Suppressor macrophage (primary cell): ENCODE measurements around the gene KCNQ1OT1.

Experiments used
- DNase-seq, 4 experiments: peaks; one replicate each; pipeline ENCODE4 v3.0.0-alpha.2; 2020 to 2022

The KCNQ1OT1 gene

DNA sequence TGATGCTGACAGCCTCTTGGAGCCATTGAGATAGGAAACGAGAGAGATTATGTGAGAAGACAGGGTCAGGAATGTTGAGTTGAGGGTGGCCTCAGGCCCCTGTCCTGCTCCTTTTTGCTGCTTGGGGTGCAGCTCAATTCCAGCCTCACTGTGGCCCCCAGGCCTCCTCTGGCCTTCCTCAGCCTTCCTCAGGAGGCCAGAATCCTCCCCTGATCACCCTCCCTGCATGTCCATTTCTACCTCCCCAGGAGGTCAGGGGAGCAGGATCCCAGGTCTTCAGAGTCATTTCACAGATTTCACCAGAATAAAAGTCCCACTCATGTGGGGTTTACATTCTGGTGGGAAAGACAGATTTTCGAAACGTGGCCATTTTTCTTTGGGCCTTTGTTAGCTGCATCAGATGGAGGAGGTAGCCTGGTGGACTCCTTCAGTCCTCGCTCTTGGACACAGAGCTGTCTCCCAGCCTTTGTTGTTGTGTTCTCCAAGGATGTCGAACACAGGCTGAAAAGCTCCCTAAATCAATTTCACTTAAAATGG, 2.2 kb upstream of the KCNQ1OT1 start:
- DNase-seq: no peak

DNA sequence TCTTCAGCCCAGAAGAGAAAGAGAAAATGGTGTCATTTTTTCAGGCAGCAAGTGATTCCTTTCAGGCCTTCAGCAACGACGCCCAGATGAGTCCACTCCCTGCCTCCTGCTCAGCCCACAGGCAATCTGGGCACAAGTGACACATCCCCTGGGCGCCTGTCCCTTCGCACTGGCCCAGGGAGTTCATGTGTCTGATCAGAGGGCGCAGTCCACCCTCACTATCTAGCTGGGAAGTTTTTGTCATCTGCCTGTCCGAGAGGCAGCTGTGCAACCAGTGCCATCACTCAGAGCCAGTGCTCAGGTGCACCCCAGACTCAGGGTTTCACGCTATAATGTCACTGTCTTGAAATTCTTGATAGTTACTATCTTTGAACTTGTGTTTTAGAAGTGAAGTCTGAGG, 1.4 kb upstream of the KCNQ1OT1 start:
- DNase-seq: no peak

DNA sequence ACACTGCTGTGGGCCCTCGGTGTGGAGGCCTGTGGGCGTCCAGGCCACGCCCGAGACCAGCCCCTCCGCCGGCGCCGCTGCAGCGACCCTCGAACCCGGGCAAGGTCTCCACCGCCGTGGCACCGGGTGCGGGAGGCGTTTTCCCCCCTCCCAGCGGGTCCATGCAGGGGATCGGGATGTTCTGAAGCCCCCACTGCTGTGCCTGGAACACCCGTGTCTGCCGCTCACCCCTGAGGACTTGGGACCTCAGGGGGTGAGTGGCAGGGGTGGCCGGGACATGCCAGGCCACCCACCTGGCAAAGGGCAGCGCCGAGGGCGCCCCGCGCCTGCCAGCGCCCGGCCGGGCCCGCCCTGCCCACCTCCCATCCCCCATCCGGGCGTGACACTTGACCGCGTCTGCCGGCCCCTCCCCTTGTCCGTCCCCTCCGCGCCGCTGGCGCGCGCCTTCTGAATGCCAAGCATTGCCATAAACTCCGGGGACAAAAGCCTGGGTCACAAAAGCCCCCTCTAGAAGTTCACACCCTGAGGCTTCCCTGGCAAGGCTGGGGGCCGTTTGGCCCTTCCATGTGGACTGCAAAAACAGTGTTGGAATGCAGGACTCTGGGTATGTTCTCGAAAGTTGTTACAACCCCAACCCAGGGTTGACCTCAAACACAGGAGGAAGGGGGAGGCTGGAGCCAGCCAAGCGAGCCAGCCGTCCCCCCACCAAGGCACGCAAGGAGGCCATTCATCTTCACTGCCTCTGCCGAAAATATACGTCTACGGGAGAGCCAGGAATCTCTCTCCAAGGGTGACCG, 819 bp upstream of the KCNQ1OT1 start:
- peak; percentile 55 to 85 (median 70) for DNase-seq

DNA sequence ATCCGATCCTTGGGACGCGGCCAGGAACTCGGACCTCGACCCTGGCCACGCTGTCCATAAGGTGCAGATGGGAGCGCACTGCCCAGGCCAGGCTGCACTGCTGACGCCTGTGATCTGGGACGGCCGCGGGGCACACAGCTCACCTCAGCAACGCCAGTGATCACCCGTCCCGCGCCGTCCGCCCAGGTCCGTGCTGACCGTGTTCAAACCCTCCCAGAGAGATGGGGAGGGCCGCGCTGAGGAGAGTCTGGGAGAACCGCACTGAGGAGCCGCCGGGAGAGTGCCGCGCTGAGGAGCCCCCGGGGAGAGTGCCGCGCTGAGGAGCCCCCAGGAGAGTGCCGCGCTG, 636 bp downstream of the KCNQ1OT1 start:
- peak in 3 of 4 experiments; percentile 19 to 43 (median 24) for DNase-seq

DNA sequence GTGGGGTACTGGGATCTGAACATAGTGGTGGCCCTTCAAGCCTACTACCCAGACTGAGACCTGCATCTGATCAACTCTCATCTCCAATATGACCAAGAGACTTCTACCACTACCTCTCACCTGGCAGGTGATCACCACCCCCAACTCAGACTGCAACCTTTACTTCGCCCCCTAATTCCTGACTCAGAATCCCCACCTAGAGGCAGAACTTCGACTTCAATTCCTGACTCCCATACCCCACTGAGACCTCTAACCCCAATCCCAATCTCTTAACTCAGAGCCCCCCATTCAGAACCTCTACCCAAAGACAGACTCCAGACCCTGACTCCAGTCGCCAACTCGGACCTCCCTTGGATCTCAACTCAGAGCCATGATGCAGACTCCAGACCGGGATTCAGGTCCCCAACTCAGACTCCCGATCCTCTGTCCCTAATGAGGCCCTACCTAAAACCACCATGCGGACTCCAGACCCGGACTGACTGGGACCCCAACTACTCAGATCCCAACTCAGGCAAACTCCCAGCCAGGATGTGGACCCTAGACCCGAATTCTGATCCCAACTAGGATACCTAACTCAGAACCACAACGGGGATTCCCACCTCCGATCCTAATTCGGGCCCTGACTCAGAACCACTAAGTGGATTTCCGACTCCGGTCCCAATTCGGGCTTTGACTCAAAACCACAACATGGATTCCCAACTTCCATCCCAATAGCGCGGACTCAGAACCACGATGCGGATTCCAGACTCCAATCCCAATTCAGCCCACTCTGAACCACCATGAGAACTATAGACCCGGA, 1.2 kb downstream of the KCNQ1OT1 start:
- no peak for DNase-seq

DNA sequence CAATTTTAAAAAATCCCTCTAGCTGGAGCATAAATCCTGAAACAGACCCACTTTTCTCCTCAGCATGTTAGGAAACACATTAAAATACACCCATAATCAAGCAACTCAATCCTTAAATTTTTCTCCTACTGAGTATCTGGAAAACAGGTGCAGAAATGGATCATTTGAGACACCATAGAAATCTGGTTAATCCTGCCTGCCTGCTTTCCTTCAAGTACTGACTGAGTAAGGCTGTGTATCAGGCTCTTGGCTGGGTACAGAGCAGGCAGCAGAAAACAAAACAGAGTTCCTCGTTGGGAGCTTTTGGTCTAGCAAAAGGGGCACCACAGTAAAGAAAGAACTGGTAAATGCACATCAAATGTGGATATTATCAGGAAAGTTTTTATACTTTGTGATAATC, 1.9 kb downstream of the KCNQ1OT1 start:
- peak in 1 of 4 experiments; percentile 9 for DNase-seq

DNA sequence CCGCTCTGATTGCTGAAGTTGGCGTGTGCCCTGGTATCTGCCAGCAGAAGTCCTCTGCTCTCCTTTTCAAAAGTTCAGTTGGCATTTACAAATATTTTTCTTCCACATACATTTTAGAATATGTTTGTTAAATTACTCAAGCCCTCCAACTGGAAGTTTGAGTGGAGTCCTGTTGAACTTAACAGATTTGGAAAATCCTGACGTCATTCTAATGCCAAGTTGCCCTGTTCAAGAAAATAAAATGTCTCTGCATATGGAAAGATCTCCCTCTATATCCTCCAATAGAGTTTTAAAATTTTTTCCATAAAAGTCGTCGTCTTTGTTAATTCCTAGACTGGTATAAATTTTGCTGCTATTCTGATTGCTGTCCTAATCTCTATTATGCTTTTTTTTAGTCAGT, 3.3 kb downstream of the KCNQ1OT1 start:
- DNase-seq: no peak

DNA sequence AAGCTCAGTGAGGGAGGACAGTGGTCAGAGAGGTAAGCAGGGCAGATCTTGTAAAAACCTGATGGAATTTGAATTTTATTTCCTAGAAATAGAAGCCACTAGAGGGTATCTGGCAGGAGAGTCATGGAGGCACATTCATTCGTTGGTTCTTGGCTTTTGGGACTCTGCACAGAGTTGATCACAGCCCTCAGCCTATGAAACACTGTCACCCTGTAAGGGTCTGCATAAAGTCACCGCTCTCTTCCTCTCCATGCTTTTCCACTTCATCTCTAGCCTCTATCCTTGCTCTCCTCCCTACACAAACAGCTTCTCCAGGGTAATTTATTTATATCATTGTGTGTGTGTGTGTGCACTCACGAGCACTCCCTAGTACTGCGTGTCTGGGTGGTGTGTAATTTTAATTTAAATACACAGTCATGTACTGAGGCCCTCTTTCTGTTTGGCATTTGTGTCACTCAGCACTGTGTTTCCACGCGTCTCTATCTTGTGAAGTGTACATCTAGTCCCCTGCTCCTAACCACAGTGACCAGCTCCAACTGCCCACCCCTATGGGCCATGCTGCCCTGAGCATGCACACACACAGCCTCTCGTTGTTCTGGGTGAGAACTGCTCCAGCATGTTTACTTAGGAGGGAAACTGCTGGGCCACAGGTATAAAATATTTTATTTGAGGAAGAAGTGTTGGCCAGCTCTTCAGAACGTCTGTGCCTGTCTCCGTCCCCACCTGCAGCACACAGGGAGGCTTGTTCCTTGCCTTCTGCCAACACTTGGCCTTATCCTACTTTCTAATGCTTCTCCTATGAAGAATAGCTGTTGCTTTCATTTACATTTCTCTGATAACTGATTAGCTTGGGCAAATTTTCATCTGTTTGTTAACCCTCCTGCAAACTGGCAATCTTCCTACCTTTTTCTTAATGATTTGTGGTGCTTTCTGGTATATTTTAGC, 4.5 kb downstream of the KCNQ1OT1 start:
- DNase-seq: no peak

DNA sequence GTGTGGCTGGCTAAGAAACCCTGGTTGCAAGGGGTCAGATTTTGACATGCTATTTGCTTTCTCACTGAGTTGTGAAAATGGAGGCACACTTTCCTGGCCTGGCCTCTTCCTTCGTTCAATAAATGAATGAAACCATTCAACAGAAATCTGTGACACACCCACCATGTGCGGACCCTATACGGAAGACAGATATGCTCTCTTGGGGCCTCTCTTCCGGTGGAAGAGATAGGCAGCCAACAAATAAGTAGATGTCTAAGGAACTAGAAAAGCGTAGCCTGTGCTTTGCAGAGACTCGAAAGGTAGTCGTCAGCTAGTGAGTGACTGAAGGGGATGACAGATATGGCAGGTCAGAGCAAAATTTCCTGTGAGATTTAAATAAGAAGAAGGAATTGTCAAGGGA, 5.3 kb downstream of the KCNQ1OT1 start:
- no peak for DNase-seq

DNA sequence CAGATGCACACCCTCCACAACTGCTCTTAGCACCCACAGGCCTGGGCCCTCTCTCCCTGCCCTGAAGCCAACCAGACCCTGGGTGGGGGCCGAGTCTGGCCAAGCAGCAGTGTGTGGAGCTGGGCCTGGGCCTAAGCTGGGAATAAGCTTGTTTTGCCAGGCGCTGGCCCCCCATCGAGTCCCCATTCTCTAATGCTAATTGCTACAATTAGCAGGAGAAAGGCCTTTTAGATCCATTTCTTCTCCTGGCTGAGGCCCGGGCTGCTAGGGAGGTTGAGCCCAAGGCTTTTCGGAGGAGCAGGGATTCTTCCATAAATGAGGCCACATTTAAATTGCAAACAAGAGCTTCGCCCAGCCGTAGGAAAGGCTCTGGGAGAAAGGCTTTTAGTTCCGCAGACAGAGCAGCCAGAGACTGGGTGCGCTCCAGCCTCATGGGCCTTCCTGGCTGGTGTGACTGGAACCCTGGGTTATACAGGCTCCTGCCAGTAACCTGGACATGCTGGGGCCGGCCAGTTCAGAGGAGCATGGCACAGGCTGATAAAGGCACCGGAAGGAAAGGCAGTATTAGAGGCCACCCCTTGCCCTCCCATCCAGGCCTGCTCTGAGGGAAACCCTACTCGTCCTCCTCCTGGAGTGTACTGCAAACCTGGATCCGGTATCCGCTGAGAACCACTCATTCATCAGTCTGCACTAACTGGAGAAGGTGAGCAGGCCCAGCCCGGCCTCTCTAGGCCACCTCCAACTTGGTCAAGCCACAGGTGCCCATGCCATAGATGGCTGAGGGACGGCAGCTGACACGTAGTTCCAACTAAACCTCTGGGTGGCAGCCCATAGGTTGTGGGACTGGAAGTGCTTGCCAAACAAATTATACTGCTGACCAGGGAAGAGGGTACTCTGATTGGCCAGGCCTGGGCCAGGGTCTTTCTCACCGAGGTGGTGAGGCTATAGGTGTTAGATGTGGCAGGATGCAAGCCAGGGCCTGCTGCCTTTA, 6.2 kb downstream of the KCNQ1OT1 start:
- DNase-seq: no peak

DNA sequence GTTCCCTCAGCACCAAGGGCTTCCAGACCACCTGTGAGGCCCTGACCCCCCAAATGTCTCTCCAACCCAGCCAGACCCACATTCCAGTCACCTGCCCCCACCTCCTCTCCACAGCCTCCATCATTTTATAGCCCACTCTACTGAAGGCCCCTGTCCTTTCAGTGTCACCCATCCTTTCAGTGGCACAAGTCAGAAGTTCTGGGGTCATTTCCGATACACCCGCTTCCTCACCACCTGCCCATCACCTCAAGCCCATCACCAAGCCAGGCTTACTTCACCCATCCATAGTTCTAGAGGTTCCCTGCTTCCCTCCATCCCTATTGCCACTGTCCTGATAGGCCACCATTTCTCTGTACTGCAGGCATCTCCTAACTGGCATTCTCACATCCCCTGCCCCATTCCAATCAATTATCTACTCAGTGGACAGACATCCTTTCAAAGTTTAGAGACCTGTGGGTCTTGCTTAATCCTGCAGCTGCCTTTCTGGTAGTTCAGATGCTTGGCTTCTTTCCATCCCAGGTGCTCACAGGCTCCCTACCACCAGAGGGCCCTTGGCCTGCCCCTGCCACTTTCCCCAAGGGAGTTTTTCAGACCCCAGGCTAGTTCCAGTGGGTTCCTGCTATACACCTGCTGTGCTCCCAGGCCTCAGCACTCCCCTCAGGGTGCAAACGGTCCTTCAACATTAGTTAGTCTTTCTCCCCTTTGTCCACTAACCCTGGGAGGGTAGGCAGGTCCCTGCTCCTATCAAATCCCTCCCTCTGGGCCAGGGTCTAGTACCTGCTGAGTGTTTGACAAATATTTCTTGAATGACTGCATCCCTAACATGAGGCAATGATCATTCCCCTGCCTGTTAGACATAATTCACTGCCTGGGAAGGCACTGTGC, 7.6 kb downstream of the KCNQ1OT1 start:
- no peak for DNase-seq

DNA sequence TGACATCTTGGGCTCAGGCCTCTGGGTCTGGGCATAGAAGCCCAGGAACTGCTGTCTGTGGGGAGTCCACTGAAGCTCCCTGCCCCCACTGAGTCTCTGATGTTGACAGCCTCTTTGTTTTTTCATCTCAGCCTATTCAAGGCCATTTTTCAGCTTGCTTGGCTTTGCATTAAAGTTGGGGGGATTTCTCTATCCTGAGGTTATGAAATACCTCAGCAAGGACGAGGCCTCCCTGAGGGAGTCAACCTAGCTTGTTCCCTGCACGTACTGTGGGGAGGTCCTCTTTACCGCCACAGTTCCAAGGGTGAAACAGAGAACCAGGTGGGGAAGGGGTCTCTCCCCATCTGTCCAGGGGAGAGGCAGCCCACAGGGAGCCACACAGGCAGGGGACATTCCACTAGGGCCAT, 8.4 kb downstream of the KCNQ1OT1 start:
- DNase-seq: no peak

DNA sequence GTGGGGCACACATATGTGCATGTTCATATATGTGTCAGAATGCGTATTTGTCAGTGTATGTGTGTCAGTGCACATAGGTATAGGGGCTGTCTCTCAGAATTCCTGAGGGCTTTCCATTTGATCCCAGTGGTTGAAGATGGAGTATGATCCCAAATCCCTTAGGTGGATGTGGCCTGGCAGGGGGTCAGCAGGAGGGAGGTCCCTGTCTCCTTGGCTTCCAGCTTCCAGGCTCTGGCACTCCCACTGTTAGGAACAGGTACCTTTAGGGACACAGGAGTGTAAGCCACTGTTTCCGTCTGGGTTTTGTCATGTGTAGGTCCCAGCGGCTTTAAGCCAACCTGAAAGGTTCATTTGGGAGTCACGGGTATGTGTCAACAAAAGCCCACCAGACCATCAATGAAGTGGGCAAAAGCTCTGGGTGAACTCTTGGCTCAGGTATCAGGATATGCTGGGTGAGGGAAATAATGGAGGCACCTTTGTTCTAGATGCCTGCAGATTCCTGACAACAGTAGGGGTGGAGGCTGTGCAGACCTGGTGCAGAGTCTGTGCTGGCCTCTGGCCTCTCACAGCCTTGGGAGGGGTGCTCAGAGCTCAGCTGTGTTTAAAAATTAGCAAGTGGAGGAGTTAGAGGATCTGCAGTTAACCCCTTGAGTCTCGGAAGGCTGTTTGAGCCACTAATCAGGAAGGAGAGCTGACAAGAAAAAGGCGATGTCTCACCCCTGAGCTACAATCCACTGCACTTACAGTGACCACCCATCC, 9.0 kb downstream of the KCNQ1OT1 start:
- DNase-seq: no peak

DNA sequence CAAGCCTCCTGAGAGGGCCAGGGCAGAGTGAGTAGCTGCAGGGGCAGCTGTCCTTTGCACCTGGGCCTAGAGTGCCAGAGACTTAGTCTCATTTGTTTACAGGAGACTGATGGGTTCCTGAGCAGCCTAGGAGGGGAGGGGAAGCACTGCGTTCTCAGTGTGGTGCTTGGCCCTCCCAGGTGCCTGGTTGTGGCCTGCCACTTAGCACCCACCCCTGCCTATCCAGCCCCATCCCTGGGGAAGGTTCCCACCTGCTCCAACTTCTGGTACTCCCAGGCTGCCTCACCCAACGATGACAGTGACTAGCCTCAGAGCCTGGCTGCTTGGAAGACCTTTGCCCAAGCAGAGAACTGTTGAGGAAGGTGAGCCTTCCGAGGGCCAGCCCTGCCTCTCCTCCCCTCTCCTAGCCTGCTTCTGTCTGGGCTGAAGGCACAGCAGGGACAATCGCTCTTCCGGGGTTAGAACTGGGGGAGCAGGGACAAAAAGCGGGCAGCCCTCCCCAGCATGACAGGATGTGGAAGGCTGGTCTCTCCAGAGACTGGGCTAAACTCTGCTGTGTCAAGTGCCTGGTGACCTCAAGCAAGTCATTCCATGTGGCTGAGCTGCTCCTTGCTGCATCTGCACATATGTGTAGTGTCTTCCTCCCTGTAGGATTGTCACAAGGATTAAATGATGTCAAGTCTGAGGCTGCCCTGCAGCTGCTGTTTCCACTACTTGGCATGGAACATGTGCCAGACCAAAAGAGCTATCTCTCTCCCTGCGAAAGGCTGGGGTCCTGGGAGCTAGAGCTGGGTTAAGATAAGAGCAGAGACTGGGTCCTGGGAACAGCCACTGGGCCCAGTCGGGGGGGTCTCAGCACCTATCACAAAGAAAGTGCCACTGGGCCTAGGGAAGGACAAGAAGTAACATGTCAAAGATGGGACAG, 9.9 kb downstream of the KCNQ1OT1 start:
- no peak for DNase-seq

DNA sequence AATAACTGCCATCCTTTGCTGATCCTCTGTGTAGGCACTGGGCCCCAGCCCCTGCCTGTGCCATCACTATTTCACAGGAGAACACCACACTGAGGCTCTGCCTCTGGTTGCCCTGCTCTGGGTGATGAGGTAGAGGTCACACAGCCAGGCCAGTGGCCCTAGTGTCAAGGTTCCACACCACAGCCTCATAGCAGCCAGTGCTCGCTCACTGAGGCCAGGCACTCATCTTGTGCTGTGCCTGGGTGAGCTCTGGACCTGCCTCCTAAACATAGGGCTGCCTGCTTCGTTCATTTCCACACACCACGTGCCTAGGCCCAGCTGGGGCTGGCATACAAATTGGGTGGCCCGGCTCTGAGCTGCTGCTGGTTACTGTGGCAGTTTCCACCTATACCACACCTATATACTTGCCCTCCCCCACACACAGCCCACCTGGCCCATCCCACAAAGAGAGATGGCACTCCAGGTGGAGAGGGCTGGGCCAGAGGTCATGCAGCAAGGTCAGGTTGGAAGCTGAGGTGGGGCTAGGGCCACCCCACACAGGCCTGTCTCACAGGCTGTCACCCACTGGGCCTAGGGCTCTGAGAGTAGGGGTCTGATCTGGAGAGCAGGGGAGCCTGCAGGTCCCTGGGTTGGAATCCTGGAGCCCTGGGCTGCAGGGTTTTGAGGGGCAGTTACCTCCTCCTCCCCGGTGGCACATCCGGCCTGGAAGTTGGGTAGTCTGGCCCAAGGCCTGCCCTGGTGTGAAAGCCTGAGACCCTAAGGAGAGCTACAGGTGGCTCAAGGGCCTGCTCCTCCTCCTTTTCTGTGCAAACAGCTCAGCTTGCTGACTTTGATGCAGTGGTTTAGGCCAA, 11.2 kb downstream of the KCNQ1OT1 start:
- no peak for DNase-seq

DNA sequence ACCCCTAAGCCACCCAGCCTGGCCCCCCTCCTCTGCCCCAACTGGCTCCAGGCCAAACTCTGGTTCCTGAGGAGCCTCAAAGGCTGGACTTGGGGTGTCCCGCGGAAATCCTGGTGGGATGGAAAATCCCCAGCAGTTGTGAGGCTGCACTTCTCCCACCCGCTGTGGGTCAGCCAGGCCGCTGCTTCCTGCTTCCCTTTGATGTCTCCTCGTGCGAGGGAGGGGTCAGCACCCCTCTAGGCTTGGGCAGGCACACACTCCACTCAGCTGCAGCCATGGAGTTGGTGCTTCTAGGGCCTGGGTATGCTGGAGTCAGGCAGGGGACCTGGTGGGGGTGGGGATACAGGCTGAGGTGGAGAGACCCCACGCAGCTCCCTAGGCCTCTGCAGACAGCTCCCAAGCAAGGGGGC, 12.0 kb downstream of the KCNQ1OT1 start:
- DNase-seq: no peak

DNA sequence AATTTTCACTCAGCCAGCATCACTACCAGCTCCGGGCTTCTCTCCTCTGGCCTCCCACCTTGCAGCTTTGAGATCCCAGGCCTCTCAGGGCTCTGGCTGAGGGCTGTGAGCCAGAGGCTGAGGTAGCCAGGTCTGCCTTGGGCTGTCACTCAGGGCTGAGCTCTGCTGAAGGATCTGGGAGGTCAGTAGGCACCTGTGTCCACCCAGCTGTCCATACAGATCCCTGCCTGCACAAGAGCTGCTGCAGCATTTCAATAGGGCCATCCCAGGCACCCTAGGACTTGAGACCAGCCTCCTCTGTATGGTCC, 12.6 kb downstream of the KCNQ1OT1 start:
- no peak for DNase-seq
